Vagina (tissue), 2 donors: ENCODE data around the gene NRARP. TPM values are rescaled to one million over a fixed set of nuclear protein-coding genes. Genes with fewer than 3 reads are reported as not detected.

Experiments
- DNase-seq, 2 donors: peaks; one replicate each; pipeline ENCODE4 v3.0.0-alpha.2; 2017; ENCODE audit errors: extremely low spot score in 2 of 2
- H3K27ac ChIP-seq: fragments of 200-600 bp; sonication (generic); one replicate; pipeline ENCODE4 v1.5.1; 2019
- H3K27me3 ChIP-seq: fragments of 200-600 bp; sonication (generic); one replicate; pipeline ENCODE4 v1.5.1; 2019
- H3K36me3 ChIP-seq, 2 donors: fragments of 200-600 bp; sonication (generic); one replicate each; pipeline ENCODE4 v1.5.1; 2017 to 2019
- H3K4me1 ChIP-seq: fragments of 200-600 bp; sonication (generic); one replicate; pipeline ENCODE4 v1.5.1; 2019
- H3K4me3 ChIP-seq, 2 donors: fragments of 200-600 bp; sonication (generic); 1 replicate in 1 of 2; 2 replicates in 1 of 2; pipeline ENCODE4 v1.5.1; 2016 to 2019
- H3K9me3 ChIP-seq: fragments of 200-600 bp; sonication (generic); one replicate; pipeline ENCODE4 v1.5.1; 2019
- POLR2A ChIP-seq, 2 donors: fragments of 450-650 bp; IDR thresholded peaks; one replicate each; pipeline ENCODE4 v1.6.1; 2017; ENCODE audit warnings: antibody characterized with exemption in 2 of 2, mild to moderate bottlenecking in 2 of 2, moderate library complexity in 2 of 2
- POLR2AphosphoS5 ChIP-seq, 2 donors: sonication (generic); formaldehyde crosslinking; IDR thresholded peaks; one replicate each; pipeline ENCODE4 v1.9.0; 2017; ENCODE audit warnings: antibody characterized with exemption in 2 of 2, mild to moderate bottlenecking in 2 of 2, low read depth in 1 of 2; ENCODE audit not compliant: insufficient read depth in 1 of 2
- intact Hi-C: fragments of 100-400 bp; cut with DNase I; formaldehyde crosslinking; loops from one replicate; pipeline ENCODE4 v1.15.1; 2023
- total RNA-seq: library from RNA; depleted of rRNA; stranded (reverse); fragments of >200 nt; gene quantifications from one replicate; pipeline ENCODE4 v1.2.3, GENCODE V29; 2016
- TF ChIP-seq, protein P1 (sequence below), 3 experiments: fragments of 450-650 bp in 2 of 3; fragments of 200-600 bp in 1 of 3; sonication (generic) in 1 of 3; IDR thresholded peaks; one replicate each; pipeline ENCODE4 v1.5.1; 2017 to 2019; ENCODE audit warnings: antibody characterized with exemption in 3 of 3, mild to moderate bottlenecking in 2 of 3, moderate library complexity in 2 of 3

The NRARP gene, protein sequence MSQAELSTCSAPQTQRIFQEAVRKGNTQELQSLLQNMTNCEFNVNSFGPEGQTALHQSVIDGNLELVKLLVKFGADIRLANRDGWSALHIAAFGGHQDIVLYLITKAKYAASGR
- 29.5 TPM for total RNA-seq

DNA sequence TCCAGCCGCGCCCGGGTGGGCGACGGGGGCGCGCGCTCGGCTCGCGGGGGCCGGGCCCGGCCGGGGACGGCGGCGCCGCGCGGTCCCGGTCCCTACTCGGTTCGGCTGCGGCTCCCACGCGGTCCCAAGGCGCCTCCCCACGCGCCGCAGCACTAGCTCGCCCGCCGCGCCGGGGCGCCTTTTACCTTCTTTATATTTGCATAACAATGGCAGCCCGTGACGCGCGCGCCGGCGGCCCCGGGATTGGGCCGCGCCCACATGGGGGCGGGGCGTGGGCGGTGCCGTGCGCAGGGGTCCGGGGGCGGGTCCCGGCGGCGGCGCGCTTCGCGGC is at the start of gene NRARP:
NRARP (minus strand) TSS at position 154 of the 331 bp plus-strand sequence. CDS start 343 bp downstream, outside the sequence.
- Histone ChIP-seq H3K4me1 (peaks cover 82% of the 10 kb centered on the region), H3K36me3 (no peaks in the 10 kb centered on the region), H3K4me3 (peak within 1 kb of the TSS; percentile 52 to 53), H3K27ac (peak within 1 kb of the TSS; percentile 79), H3K9me3 (no peaks in the 10 kb centered on the region), H3K27me3 (peaks cover 8% of the 10 kb centered on the region)
- TF ChIP-seq POLR2AphosphoS5 (IDR thresholded peaks at IDR 0.05; ENCODE audit: insufficient read depth in 1 of 2, low read depth in 1 of 2) (peak in 1 of 2 donors; percentile 46), POLR2A (IDR thresholded peaks at IDR 0.05) (peak in 1 of 2 donors; percentile 52)
- TF ChIP-seq, protein P1, sequence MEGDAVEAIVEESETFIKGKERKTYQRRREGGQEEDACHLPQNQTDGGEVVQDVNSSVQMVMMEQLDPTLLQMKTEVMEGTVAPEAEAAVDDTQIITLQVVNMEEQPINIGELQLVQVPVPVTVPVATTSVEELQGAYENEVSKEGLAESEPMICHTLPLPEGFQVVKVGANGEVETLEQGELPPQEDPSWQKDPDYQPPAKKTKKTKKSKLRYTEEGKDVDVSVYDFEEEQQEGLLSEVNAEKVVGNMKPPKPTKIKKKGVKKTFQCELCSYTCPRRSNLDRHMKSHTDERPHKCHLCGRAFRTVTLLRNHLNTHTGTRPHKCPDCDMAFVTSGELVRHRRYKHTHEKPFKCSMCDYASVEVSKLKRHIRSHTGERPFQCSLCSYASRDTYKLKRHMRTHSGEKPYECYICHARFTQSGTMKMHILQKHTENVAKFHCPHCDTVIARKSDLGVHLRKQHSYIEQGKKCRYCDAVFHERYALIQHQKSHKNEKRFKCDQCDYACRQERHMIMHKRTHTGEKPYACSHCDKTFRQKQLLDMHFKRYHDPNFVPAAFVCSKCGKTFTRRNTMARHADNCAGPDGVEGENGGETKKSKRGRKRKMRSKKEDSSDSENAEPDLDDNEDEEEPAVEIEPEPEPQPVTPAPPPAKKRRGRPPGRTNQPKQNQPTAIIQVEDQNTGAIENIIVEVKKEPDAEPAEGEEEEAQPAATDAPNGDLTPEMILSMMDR (IDR thresholded peaks at IDR 0.05): no peak
- DNase-seq: no peak
- intact Hi-C loops: no loop called here

DNA sequence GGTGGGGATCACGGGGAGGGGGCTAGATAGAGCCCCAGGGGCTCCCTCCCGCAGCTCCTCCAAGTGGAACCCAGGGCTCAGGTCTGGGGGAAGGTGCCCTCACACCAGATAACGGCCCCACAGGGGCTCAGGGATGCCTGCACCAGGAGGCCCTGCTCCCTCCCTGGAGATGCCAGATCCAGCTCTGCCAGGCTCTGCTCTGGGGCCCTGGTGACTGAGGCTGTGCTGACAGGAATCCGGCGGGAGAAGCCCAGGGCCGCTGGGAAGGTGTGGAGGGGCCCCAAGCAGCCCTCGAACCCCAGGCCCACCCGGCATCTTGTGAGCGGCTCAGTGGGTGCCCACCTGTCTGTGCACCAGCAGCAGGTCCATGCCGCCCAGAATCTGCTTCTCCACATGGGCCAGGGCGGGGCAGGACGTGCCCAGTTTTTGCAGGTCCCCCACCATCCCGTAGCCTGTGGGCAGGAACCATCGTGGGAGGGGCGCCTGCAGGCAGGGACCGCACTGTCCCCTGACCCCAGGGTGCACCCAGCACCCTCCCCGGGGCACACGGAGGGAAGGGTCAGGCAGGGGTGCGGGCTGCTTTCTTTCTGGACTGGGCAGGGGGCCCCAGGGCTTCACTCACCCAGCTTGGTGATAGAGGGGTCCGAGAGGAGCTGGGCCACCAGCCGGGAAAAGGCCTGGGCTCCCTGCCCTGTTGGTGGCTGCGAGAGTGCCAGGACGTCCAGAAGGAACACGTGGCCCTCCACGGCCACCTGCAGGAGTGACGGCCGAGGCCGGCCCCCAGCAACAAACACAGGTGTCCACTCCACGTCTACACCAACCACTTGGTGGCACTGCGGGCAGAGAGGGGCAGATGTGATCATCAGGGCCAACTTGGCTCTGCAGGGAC is 48.9 kb upstream of the NRARP start:
- Histone ChIP-seq H3K27ac (no peak overlapping the region), H3K36me3 (peaks cover 0 to 18% of the 10 kb centered on the region in 2 donors), H3K4me1 (no peaks in the 10 kb centered on the region), H3K9me3 (no peaks in the 10 kb centered on the region), H3K4me3 (no peak overlapping the region), H3K27me3 (no peaks in the 10 kb centered on the region)
- no peak for DNase-seq
- intact Hi-C loops: no loop called here
- no peak for TF ChIP-seq POLR2AphosphoS5 (IDR thresholded peaks at IDR 0.05; ENCODE audit: insufficient read depth in 1 of 2, low read depth in 1 of 2)
- TF ChIP-seq, protein P1 (IDR thresholded peaks at IDR 0.05): no peak
- TF ChIP-seq POLR2A (IDR thresholded peaks at IDR 0.05): no peak

DNA sequence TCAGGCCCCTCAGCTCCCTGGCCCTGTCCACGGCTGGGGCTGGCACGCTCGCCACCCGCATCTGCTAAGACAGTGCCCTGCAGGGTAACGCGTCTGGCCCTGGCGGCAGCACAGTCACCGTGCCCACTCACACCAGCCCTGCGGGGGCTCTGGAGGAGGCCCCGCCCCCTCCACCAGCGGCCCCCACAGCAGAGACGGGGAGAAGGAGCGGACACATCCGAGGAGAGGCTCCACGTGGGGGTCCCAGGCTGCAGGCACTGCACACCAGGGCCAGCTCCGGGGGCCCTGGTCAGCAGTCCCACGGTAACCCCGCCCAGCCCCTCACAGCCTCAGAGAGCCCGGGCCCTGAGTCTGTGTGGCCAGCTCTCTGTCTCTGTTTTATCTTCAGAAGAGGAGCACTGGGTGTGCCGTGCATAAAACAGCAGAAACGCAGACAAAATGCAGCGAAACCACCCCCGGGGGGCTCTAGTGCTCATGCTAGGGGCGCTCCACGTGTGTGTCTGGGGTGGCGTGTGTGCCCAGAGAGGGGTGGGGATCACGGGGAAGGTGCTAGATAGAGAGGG is 47.5 kb upstream of the NRARP start:
- no peaks in the 10 kb centered on the region for H3K4me1 ChIP-seq
- no peak for DNase-seq
- no peak overlapping the region for H3K4me3 ChIP-seq
- no peak overlapping the region for H3K27ac ChIP-seq
- H3K27me3 ChIP-seq: no peaks in the 10 kb centered on the region
- peaks cover 0 to 18% of the 10 kb centered on the region in 2 donors for H3K36me3 ChIP-seq
- intact Hi-C loops: no loop called here
- TF ChIP-seq POLR2A (IDR thresholded peaks at IDR 0.05) (no peak), POLR2AphosphoS5 (IDR thresholded peaks at IDR 0.05; ENCODE audit: insufficient read depth in 1 of 2, low read depth in 1 of 2) (no peak)
- TF ChIP-seq, protein P1 (IDR thresholded peaks at IDR 0.05): no peak
- no peaks in the 10 kb centered on the region for H3K9me3 ChIP-seq

DNA sequence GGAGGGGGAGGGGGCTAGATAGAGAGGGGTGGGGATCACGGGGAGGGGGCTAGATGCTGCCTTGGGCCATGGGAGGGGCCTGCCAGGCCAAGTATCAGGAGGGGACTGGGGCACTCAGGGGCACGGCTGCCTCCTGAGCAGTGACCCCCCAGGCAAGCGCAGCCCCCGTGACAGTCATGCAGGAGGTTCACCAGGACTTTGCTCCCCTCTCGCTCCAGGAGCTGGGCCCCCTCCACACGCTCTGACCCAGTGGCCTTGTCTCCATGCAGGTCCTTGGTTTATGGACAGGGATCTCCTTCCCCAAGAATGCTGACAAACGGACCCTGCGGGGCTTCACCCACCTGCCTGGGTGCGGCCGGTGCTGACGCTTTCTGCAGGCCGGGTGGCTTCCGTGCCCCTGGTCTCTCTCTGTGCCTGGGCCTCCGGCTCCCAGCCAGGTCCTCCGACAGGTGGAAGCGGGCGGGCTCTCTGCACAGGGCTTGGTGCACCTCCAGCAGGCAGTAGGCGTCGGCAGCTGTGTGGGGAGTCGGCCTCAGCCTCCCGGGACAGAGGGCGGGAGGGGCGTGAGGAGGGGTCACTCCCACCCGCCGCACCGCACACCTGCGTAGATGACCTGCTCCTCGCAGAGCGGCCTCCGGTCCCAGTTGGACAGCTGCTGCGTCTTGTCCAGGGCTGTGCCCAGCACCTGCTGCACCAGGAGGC is 46.8 kb upstream of the NRARP start:
- no peak for DNase-seq
- H3K27me3 ChIP-seq: no peaks in the 10 kb centered on the region
- H3K4me3 ChIP-seq: no peak overlapping the region
- no peaks in the 10 kb centered on the region for H3K9me3 ChIP-seq
- H3K4me1 ChIP-seq: no peaks in the 10 kb centered on the region
- TF ChIP-seq POLR2A (IDR thresholded peaks at IDR 0.05) (no peak), POLR2AphosphoS5 (IDR thresholded peaks at IDR 0.05; ENCODE audit: insufficient read depth in 1 of 2, low read depth in 1 of 2) (no peak)
- TF ChIP-seq, protein P1 (IDR thresholded peaks at IDR 0.05): no peak
- peaks cover 0 to 18% of the 10 kb centered on the region in 2 donors for H3K36me3 ChIP-seq
- no peak overlapping the region for H3K27ac ChIP-seq
- intact Hi-C loops: no loop called here
